ENCODE data around the gene WDFY4. TPM values are rescaled to one million over a fixed set of nuclear protein-coding genes. Genes with fewer than 3 reads are reported as not detected.

The WDFY4 gene
- total and polyA plus RNA-seq, 2 experiments from 2014 or later = not detected

- TF ChIP-seq EZH2phosphoT487 (IDR thresholded peaks at IDR 0.05; ENCODE audit: insufficient read depth, low read depth) (no peak), EZH2 (IDR thresholded peaks at IDR 0.05; ENCODE audit: insufficient read depth, poor library complexity, severe bottlenecking) (no peak)
- Histone ChIP-seq H3K27ac (no peak overlapping the region), H3K79me2 (ENCODE audit: insufficient read depth) (no peaks in the 10 kb centered on the region), H3K4me3 (no peak overlapping the region), H3K9me2 (ENCODE audit: insufficient read depth) (no peaks in the 10 kb centered on the region), H3K4me1 (ENCODE audit: insufficient read depth) (no peaks in the 10 kb centered on the region), H3K4me2 (ENCODE audit: unreplicated experiment) (no peak overlapping the region), H3K9me3 (ENCODE audit: low read depth) (no peaks in the 10 kb centered on the region), H3K27me3 (replicated peaks; ENCODE audit: insufficient read depth) (peaks cover 37% of the 10 kb centered on the region), H4K20me1 (ENCODE audit: insufficient read depth) (no peaks in the 10 kb centered on the region), H3K36me3 (ENCODE audit: low read depth) (no peaks in the 10 kb centered on the region), H3K9ac (no peak overlapping the region), H2AFZ (no peak overlapping the region), H3F3A (ENCODE audit: insufficient read depth) (no peaks in the 10 kb centered on the region)
- DNase-seq = no peak
- in situ Hi-C loops (cut with MboI) = no loop called here
- WGBS, 2 experiments (ENCODE audit: low coverage in 1 of 2, low lambda C conversion rate in 2 of 2, missing lambda C conversion rate in 2 of 2) = 46 to 50% methylated on average over 8 of the region's 8 CpGs
These were observed 51.2 kb downstream of the WDFY4 start for GRCh38 chr10:48735836-48736390.

GRCh38 chr10:48736596-48736995, 51.9 kb downstream of the WDFY4 start:
- Histone ChIP-seq H3K9me2 (ENCODE audit: insufficient read depth) (no peaks in the 10 kb centered on the region), H3K79me2 (ENCODE audit: insufficient read depth) (no peaks in the 10 kb centered on the region), H3K4me1 (ENCODE audit: insufficient read depth) (no peaks in the 10 kb centered on the region), H3K9me3 (ENCODE audit: low read depth) (no peaks in the 10 kb centered on the region), H2AFZ (no peak overlapping the region), H3K4me2 (ENCODE audit: unreplicated experiment) (no peak overlapping the region), H3K36me3 (ENCODE audit: low read depth) (no peaks in the 10 kb centered on the region), H3F3A (ENCODE audit: insufficient read depth) (no peaks in the 10 kb centered on the region), H3K4me3 (no peak overlapping the region), H3K9ac (no peak overlapping the region), H3K27ac (no peak overlapping the region), H3K27me3 (replicated peaks; ENCODE audit: insufficient read depth) (peaks cover 44% of the 10 kb centered on the region), H4K20me1 (ENCODE audit: insufficient read depth) (no peaks in the 10 kb centered on the region)
- in situ Hi-C loops (cut with MboI) = no loop called here
- WGBS, 2 experiments (ENCODE audit: low coverage in 1 of 2, low lambda C conversion rate in 2 of 2, missing lambda C conversion rate in 2 of 2) = 6 to 9% methylated on average over 1 of the region's 1 CpG
- no peak for DNase-seq
- no peak for TF ChIP-seq EZH2phosphoT487 (IDR thresholded peaks at IDR 0.05; ENCODE audit: insufficient read depth, low read depth)

- DNase-seq = no peak
- H3K27me3 ChIP-seq (replicated peaks; ENCODE audit: insufficient read depth) = peaks cover 46% of the 10 kb centered on the region
- H3K9ac ChIP-seq = no peak overlapping the region
- no peaks in the 10 kb centered on the region for H3K79me2 ChIP-seq (ENCODE audit: insufficient read depth)
- no peaks in the 10 kb centered on the region for H3K9me2 ChIP-seq (ENCODE audit: insufficient read depth)
- TF ChIP-seq EZH2 (IDR thresholded peaks at IDR 0.05; ENCODE audit: insufficient read depth, poor library complexity, severe bottlenecking) (no peak), EZH2phosphoT487 (IDR thresholded peaks at IDR 0.05; ENCODE audit: insufficient read depth, low read depth) (no peak)
- 28 to 35% methylated on average over 2 of the region's 2 CpGs for WGBS, 2 experiments (ENCODE audit: low coverage in 1 of 2, low lambda C conversion rate in 2 of 2, missing lambda C conversion rate in 2 of 2)
- no peaks in the 10 kb centered on the region for H3F3A ChIP-seq (ENCODE audit: insufficient read depth)
- no peak overlapping the region for H2AFZ ChIP-seq
- in situ Hi-C loops (cut with MboI) = no loop called here
- H4K20me1 ChIP-seq (ENCODE audit: insufficient read depth) = no peaks in the 10 kb centered on the region
- H3K4me3 ChIP-seq = no peak overlapping the region
- no peaks in the 10 kb centered on the region for H3K36me3 ChIP-seq (ENCODE audit: low read depth)
- H3K4me1 ChIP-seq (ENCODE audit: insufficient read depth) = no peaks in the 10 kb centered on the region
- H3K27ac ChIP-seq = no peak overlapping the region
- H3K4me2 ChIP-seq (ENCODE audit: unreplicated experiment) = no peak overlapping the region
- no peaks in the 10 kb centered on the region for H3K9me3 ChIP-seq (ENCODE audit: low read depth)
These were observed 53.2 kb downstream of the WDFY4 start for GRCh38 chr10:48737886-48738285.

GRCh38 chr10:48739170-48739569, 54.5 kb downstream of the WDFY4 start:
- Histone ChIP-seq H3F3A (ENCODE audit: insufficient read depth) (no peaks in the 10 kb centered on the region), H3K79me2 (ENCODE audit: insufficient read depth) (no peaks in the 10 kb centered on the region), H3K4me1 (ENCODE audit: insufficient read depth) (no peaks in the 10 kb centered on the region), H2AFZ (no peak overlapping the region), H3K9me2 (ENCODE audit: insufficient read depth) (no peaks in the 10 kb centered on the region), H3K4me3 (no peak overlapping the region), H3K9ac (no peak overlapping the region), H3K9me3 (ENCODE audit: low read depth) (no peaks in the 10 kb centered on the region), H3K27ac (no peak overlapping the region), H4K20me1 (ENCODE audit: insufficient read depth) (no peaks in the 10 kb centered on the region), H3K4me2 (ENCODE audit: unreplicated experiment) (no peak overlapping the region), H3K36me3 (ENCODE audit: low read depth) (no peaks in the 10 kb centered on the region), H3K27me3 (replicated peaks; ENCODE audit: insufficient read depth) (peaks cover 49% of the 10 kb centered on the region)
- 55 to 68% methylated on average over 7 of the region's 7 CpGs for WGBS, 2 experiments (ENCODE audit: low coverage in 1 of 2, low lambda C conversion rate in 2 of 2, missing lambda C conversion rate in 2 of 2)
- no peak for DNase-seq
- in situ Hi-C loops (cut with MboI) = no loop called here
- TF ChIP-seq EZH2 (IDR thresholded peaks at IDR 0.05; ENCODE audit: insufficient read depth, poor library complexity, severe bottlenecking) (no peak), EZH2phosphoT487 (IDR thresholded peaks at IDR 0.05; ENCODE audit: insufficient read depth, low read depth) (no peak)
